Activated naive CD4-positive, alpha-beta T cell treated with anti-CD3 and anti-CD28 coated beads, Interleukin-2, amount 10 ng/mL, durations not matched to agents 7 days and 5 days (primary cell): ENCODE results near the gene KRTAP19-7.

Experiments
- CTCF ChIA-PET: fragments of 350-600 bp; sonication (Branson Sonifier 250); formaldehyde crosslinking; loops from one replicate; lab custom pipeline; 2021; ENCODE audit warnings: antibody characterized with exemption; lab: Charles Lee
- DNase-seq: peaks from one replicate; pipeline ENCODE4 v3.0.0-alpha.2; 2020
- H3K27ac Mint-ChIP-seq: one replicate; pipeline ENCODE4 v1.8.0; 2021; ENCODE audit warnings: mild to moderate bottlenecking, moderate library complexity, mixed read lengths
- H3K27me3 Mint-ChIP-seq: one replicate; pipeline ENCODE4 v1.8.0; 2021; ENCODE audit warnings: mild to moderate bottlenecking, mixed read lengths
- H3K36me3 Mint-ChIP-seq: one replicate; pipeline ENCODE4 v1.8.0; 2021; ENCODE audit warnings: mixed read lengths
- H3K4me1 Mint-ChIP-seq: one replicate; pipeline ENCODE4 v1.8.0; 2021; ENCODE audit warnings: mixed read lengths
- H3K4me3 Mint-ChIP-seq: one replicate; pipeline ENCODE4 v1.8.0; 2021; ENCODE audit warnings: mild to moderate bottlenecking, moderate library complexity, mixed read lengths
- H3K9me3 Mint-ChIP-seq: one replicate; pipeline ENCODE4 v1.8.0; 2021; ENCODE audit warnings: mixed read lengths

KRTAP19-7 gene

DNA sequence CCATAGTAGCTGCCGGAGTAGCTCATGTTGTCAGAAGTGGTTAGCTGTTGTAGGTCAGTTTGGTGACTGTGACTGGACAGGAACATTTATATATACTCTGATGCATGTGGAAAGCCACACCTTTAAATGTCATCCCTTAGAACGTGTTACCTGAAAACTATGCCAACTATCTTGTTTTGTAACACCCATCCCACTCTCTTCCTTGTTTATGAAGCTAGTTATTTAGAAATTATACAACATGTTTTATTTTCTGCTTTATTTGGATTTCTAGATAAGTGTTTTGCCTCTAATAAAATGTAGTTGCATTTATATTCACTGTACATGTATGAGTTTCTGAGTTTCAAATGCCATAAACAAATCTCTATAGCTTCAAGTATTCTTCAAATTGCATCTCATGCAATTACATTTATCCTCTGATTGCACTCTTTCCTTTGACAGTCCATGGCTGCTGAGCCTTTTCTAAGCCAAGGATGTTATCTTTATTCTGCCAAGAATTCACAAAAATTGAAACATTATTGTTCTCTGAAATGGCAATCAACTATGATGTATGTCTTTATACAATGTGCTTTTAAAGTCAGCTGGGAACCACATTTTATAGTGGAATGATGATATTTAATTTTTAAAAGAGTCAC lies at the start of gene KRTAP19-7:
Gene KRTAP19-7, minus strand, starts transcription at position 51 of the 632 bp plus-strand sequence. Its CDS starts 25 bp downstream, at position 26.
- CTCF ChIA-PET, result no interaction called here
- no peaks in the 10 kb centered on the region for H3K9me3 Mint-ChIP-seq
- no peaks in the 10 kb centered on the region for H3K36me3 Mint-ChIP-seq
- no peaks in the 10 kb centered on the region for H3K4me1 Mint-ChIP-seq
- H3K4me3 Mint-ChIP-seq, result no peak within 1 kb of the TSS
- no peak for DNase-seq
- H3K27ac Mint-ChIP-seq, result no peak within 1 kb of the TSS
- no peaks in the 10 kb centered on the region for H3K27me3 Mint-ChIP-seq

- Mint-ChIP-seq H3K9me3 (peaks cover 9% of the 10 kb centered on the region), H3K27ac (no peak overlapping the region), H3K36me3 (no peaks in the 10 kb centered on the region), H3K4me1 (no peaks in the 10 kb centered on the region), H3K4me3 (no peak overlapping the region), H3K27me3 (no peaks in the 10 kb centered on the region)
- CTCF ChIA-PET, result no interaction called here
- DNase-seq, result no peak
Observed at GRCh38 chr21:30605968-30606367, 44.9 kb upstream of the KRTAP19-7 start.

- CTCF ChIA-PET, result no interaction called here
- Mint-ChIP-seq H3K9me3 (peaks cover 6% of the 10 kb centered on the region), H3K27ac (no peak within 1 kb of the TSS), H3K4me3 (no peak within 1 kb of the TSS), H3K4me1 (no peaks in the 10 kb centered on the region), H3K27me3 (no peaks in the 10 kb centered on the region), H3K36me3 (no peaks in the 10 kb centered on the region)
- DNase-seq, result no peak
Observed at GRCh38 chr21:30600787-30601186, 39.7 kb upstream of the KRTAP19-7 start, which contains the start of gene KRTAP22-1. Gene KRTAP22-1 (plus strand): TSS chr21:30601087.

GRCh38 chr21:30598802-30599201 lies 37.7 kb upstream of the KRTAP19-7 start, which contains the start of gene KRTAP6-2:
Gene KRTAP6-2 (minus strand): TSS chr21:30598902. CDS start chr21:30598874, 28 bp downstream.
- no peaks in the 10 kb centered on the region for H3K27me3 Mint-ChIP-seq

GRCh38 chr21:30592140-30592539 lies 31.0 kb upstream of the KRTAP19-7 start, which contains the start of gene KRTAP6-3:
Gene KRTAP6-3 (plus strand): TSS chr21:30592440. CDS start chr21:30592446, 6 bp downstream.
- no peaks in the 10 kb centered on the region for H3K4me1 Mint-ChIP-seq
- CTCF ChIA-PET, result no interaction called here
- no peaks in the 10 kb centered on the region for H3K9me3 Mint-ChIP-seq
- no peak for DNase-seq
- no peak within 1 kb of the TSS for H3K27ac Mint-ChIP-seq
- no peaks in the 10 kb centered on the region for H3K27me3 Mint-ChIP-seq
- no peaks in the 10 kb centered on the region for H3K36me3 Mint-ChIP-seq
- H3K4me3 Mint-ChIP-seq, result no peak within 1 kb of the TSS

More at GRCh38 chr21:30598802-30599201, 37.7 kb upstream of the KRTAP19-7 start, which contains the start of gene KRTAP6-2:
- no peak within 1 kb of the TSS for H3K4me3 Mint-ChIP-seq
- H3K9me3 Mint-ChIP-seq, result peaks cover 6% of the 10 kb centered on the region
- H3K36me3 Mint-ChIP-seq, result no peaks in the 10 kb centered on the region
- no peak within 1 kb of the TSS for H3K27ac Mint-ChIP-seq
- DNase-seq, result no peak
- CTCF ChIA-PET, result no interaction called here
- no peaks in the 10 kb centered on the region for H3K4me1 Mint-ChIP-seq

DNA sequence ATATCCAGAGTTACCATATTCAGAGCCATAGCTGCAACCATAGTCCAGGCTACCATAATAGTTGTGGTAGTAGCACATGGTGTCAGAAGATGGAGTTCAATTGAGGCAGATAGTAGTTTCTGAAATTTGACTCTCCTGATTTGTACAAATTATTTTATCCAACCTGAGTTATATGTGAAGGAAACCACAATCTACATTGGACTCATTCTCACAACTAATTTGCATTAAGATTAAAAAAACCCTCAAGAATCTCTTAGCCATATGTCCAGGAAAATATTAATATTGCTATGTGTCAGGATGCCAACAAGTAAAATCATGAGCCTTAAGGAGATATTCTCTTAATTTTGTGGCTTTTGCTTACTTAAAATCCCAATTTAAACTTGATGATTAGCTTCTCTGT lies 29.2 kb upstream of the KRTAP19-7 start, which contains the start of gene KRTAP22-2:
Gene KRTAP22-2, minus strand, starts transcription at position 101 of the 400 bp plus-strand sequence.
- no peak within 1 kb of the TSS for H3K27ac Mint-ChIP-seq
- no peak within 1 kb of the TSS for H3K4me3 Mint-ChIP-seq
- no peaks in the 10 kb centered on the region for H3K27me3 Mint-ChIP-seq
- no peak for DNase-seq
- H3K4me1 Mint-ChIP-seq, result no peaks in the 10 kb centered on the region
- H3K9me3 Mint-ChIP-seq, result no peaks in the 10 kb centered on the region
- CTCF ChIA-PET, result no interaction called here
- no peaks in the 10 kb centered on the region for H3K36me3 Mint-ChIP-seq

DNA sequence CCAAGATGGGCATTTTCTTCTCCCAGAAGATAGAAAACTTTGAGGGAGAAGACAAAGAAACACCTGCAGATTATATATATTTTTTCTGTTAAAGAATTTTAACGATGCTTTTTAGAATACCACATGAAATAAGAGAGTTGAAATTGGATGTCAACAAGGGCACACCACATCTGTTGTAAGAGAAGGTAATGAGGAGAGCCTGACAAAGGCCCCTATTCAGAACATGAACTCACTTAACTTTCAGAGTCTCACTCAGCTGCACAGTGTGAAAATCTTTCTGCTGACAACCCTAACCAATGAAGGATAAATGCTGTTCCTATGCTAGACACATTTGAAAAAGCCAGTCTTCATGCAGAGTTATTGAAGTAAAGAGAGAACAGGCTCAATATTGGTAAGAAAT lies 21.8 kb upstream of the KRTAP19-7 start:
- no peak overlapping the region for H3K27ac Mint-ChIP-seq
- CTCF ChIA-PET, result no interaction called here
- DNase-seq, result no peak

DNA sequence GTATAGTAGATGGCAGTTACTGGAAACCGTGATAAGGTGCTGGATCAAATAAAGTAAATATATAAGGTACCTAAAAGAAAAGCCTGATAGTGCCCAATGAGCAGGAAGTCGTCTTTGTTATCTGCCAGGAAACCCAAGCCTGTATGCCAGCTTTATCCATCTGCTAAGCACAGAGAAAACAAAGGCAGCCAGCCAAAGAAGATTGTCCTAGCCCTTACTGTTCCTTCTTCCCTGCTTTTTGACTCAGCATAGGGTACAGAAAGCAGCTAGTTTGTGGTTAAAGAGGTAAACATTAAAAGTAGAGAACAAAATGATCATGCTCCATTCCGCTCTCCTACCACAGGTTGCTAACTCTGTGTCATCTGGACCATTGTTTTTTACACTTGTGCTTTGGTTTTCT lies 19.0 kb upstream of the KRTAP19-7 start:
- Mint-ChIP-seq H3K4me3 (no peak overlapping the region), H3K27ac (no peak overlapping the region), H3K27me3 (no peaks in the 10 kb centered on the region), H3K4me1 (no peaks in the 10 kb centered on the region), H3K9me3 (no peaks in the 10 kb centered on the region), H3K36me3 (no peaks in the 10 kb centered on the region)
- no peak for DNase-seq
- CTCF ChIA-PET, result no interaction called here

More for the DNA sequence above, 21.8 kb upstream of the KRTAP19-7 start:
- Mint-ChIP-seq H3K36me3 (no peaks in the 10 kb centered on the region), H3K4me3 (no peak overlapping the region), H3K27me3 (no peaks in the 10 kb centered on the region), H3K9me3 (no peaks in the 10 kb centered on the region), H3K4me1 (no peaks in the 10 kb centered on the region)

DNA sequence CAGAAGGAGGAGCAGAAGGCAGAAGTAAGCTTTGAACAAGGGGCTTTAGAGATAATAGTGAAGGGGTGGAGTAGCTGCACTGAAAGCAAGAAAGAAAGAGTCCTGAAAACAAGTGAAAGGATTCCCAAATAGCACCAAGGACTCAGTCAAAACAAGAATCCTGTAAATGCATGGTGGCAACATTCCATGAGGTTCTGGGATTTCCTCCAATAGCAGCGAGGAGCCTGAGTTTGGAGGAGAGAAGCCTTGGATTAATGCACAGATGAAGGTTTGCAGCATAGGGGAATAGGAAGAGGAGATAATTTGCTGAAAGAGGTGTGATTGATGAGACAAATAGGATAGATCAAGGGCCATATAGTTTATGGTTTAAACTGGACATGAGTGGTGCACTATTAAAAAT lies 18.2 kb upstream of the KRTAP19-7 start:
- H3K4me3 Mint-ChIP-seq, result no peak overlapping the region
- no peak overlapping the region for H3K27ac Mint-ChIP-seq
- CTCF ChIA-PET, result no interaction called here
- DNase-seq, result no peak
- no peaks in the 10 kb centered on the region for H3K4me1 Mint-ChIP-seq
- no peaks in the 10 kb centered on the region for H3K9me3 Mint-ChIP-seq
- H3K27me3 Mint-ChIP-seq, result no peaks in the 10 kb centered on the region
- no peaks in the 10 kb centered on the region for H3K36me3 Mint-ChIP-seq

GRCh38 chr21:30577766-30578165 lies 16.7 kb upstream of the KRTAP19-7 start:
- no peak for DNase-seq
- H3K27me3 Mint-ChIP-seq, result no peaks in the 10 kb centered on the region
- CTCF ChIA-PET, result no interaction called here
- no peaks in the 10 kb centered on the region for H3K36me3 Mint-ChIP-seq
- no peak overlapping the region for H3K27ac Mint-ChIP-seq
- no peaks in the 10 kb centered on the region for H3K9me3 Mint-ChIP-seq
- H3K4me3 Mint-ChIP-seq, result no peak overlapping the region
- no peaks in the 10 kb centered on the region for H3K4me1 Mint-ChIP-seq

GRCh38 chr21:30567617-30568016 lies 6.5 kb upstream of the KRTAP19-7 start:
- H3K27ac Mint-ChIP-seq, result no peak overlapping the region
- CTCF ChIA-PET, result interaction anchor here (0.7 kb wide), 1 partner anchor 122 kb away, joined by 3 read pairs; no protein-coding TSS in a partner anchor
- no peaks in the 10 kb centered on the region for H3K27me3 Mint-ChIP-seq
- no peaks in the 10 kb centered on the region for H3K9me3 Mint-ChIP-seq
- no peaks in the 10 kb centered on the region for H3K36me3 Mint-ChIP-seq
- no peaks in the 10 kb centered on the region for H3K4me1 Mint-ChIP-seq
- no peak for DNase-seq
- no peak overlapping the region for H3K4me3 Mint-ChIP-seq

DNA sequence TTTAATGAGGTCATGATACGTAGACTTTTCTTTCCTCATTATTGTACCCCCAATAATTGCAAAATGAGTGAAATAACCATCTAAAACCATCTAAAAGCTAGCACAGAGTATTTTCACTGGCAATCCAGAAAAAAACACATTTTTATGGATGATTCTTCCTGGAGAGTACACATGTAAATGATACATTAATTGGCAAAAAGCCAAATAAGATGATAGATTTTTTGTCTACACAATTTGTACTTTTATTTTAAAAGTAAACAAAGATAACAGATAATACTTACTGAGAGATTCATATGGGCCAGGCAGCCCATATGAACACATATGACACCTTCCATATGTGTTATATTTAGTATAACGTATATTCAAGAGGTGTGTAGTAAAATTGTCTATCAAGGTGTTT lies 2.5 kb upstream of the KRTAP19-7 start:
- H3K36me3 Mint-ChIP-seq, result no peaks in the 10 kb centered on the region
- CTCF ChIA-PET, result no interaction called here
- no peaks in the 10 kb centered on the region for H3K9me3 Mint-ChIP-seq
- no peak overlapping the region for H3K27ac Mint-ChIP-seq
- no peak for DNase-seq
- no peak overlapping the region for H3K4me3 Mint-ChIP-seq
- no peaks in the 10 kb centered on the region for H3K27me3 Mint-ChIP-seq
- no peaks in the 10 kb centered on the region for H3K4me1 Mint-ChIP-seq

GRCh38 chr21:30563072-30563471 lies 2.0 kb upstream of the KRTAP19-7 start:
- Mint-ChIP-seq H3K27ac (no peak overlapping the region), H3K4me1 (no peaks in the 10 kb centered on the region), H3K4me3 (no peak overlapping the region), H3K27me3 (no peaks in the 10 kb centered on the region), H3K36me3 (no peaks in the 10 kb centered on the region), H3K9me3 (no peaks in the 10 kb centered on the region)
- CTCF ChIA-PET, result no interaction called here
- DNase-seq, result no peak

GRCh38 chr21:30561957-30562356 lies 843 bp upstream of the KRTAP19-7 start:
- no peaks in the 10 kb centered on the region for H3K4me1 Mint-ChIP-seq
- DNase-seq, result no peak
- H3K4me3 Mint-ChIP-seq, result no peak overlapping the region
- CTCF ChIA-PET, result no interaction called here
- no peaks in the 10 kb centered on the region for H3K36me3 Mint-ChIP-seq
- no peak overlapping the region for H3K27ac Mint-ChIP-seq
- H3K27me3 Mint-ChIP-seq, result no peaks in the 10 kb centered on the region
- no peaks in the 10 kb centered on the region for H3K9me3 Mint-ChIP-seq

- Mint-ChIP-seq H3K4me1 (no peaks in the 10 kb centered on the region), H3K4me3 (no peak overlapping the region), H3K27ac (no peak overlapping the region), H3K36me3 (no peaks in the 10 kb centered on the region), H3K9me3 (no peaks in the 10 kb centered on the region), H3K27me3 (no peaks in the 10 kb centered on the region)
- CTCF ChIA-PET, result no interaction called here
- no peak for DNase-seq
Observed at GRCh38 chr21:30555095-30555494, 6.0 kb downstream of the KRTAP19-7 start.
